PC-9 (cell line): ENCODE results near the gene VAPB.

Source experiments
- EZH2 ChIP-seq: fragments of 200-600 bp; sonication (generic); IDR thresholded peaks from 2 replicates; pipeline ENCODE4 v1.8.0; 2017; ENCODE audit warnings: antibody characterized with exemption, low read depth
- TF ChIP-seq, protein P1 (sequence below): fragments of 200-600 bp; sonication (generic); conservative IDR thresholded peaks from 2 replicates; pipeline ENCODE4 v1.6.1; 2017; ENCODE audit warnings: mixed run types, antibody characterized with exemption, mild to moderate bottlenecking, moderate library complexity

DNA sequence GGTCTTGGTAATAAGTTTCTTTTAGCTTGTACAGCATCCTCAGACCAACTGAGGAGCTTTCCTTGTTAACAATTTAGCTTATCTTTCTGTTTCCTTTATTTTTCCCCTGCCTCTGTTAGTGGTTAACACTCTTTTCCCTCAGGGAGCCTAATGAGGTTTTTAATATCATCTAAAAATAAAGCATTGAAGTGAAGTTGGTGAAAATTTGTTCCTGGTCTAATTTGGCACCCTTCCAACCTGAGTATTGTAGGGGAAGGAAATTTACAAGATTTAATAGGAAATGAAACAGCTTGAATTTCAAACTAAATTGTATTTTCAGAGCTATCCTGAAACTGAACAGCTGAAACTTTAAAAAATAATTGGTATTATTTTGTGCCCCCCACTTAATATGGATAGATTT lies 28.1 kb upstream of the VAPB start:
- TF ChIP-seq, protein P1, sequence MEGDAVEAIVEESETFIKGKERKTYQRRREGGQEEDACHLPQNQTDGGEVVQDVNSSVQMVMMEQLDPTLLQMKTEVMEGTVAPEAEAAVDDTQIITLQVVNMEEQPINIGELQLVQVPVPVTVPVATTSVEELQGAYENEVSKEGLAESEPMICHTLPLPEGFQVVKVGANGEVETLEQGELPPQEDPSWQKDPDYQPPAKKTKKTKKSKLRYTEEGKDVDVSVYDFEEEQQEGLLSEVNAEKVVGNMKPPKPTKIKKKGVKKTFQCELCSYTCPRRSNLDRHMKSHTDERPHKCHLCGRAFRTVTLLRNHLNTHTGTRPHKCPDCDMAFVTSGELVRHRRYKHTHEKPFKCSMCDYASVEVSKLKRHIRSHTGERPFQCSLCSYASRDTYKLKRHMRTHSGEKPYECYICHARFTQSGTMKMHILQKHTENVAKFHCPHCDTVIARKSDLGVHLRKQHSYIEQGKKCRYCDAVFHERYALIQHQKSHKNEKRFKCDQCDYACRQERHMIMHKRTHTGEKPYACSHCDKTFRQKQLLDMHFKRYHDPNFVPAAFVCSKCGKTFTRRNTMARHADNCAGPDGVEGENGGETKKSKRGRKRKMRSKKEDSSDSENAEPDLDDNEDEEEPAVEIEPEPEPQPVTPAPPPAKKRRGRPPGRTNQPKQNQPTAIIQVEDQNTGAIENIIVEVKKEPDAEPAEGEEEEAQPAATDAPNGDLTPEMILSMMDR: no peak
- TF ChIP-seq EZH2: no peak
